NAMALWA (cell line): ENCODE data around the gene AP5S1.
"Not testable (repeated sequence)": the region's sequence is repeated elsewhere in the genome, so short reads cannot be mapped to it uniquely, and the experiment has no call there.

Experiments used
- DNase-seq: peaks from one replicate; pipeline ENCODE4 v3.0.0-alpha.2; 2015; ENCODE audit warnings: low spot score

Gene AP5S1

GRCh38 chr20:3820048-3820900 lies at the start of gene AP5S1:
AP5S1 (plus strand) TSS chr20:3820547; CDS start chr20:3822118, 1,571 bp downstream.
- DNase-seq = peak; percentile 96

GRCh38 chr20:3771552-3772058 lies 48.7 kb upstream of the AP5S1 start:
- no peak for DNase-seq

DNA sequence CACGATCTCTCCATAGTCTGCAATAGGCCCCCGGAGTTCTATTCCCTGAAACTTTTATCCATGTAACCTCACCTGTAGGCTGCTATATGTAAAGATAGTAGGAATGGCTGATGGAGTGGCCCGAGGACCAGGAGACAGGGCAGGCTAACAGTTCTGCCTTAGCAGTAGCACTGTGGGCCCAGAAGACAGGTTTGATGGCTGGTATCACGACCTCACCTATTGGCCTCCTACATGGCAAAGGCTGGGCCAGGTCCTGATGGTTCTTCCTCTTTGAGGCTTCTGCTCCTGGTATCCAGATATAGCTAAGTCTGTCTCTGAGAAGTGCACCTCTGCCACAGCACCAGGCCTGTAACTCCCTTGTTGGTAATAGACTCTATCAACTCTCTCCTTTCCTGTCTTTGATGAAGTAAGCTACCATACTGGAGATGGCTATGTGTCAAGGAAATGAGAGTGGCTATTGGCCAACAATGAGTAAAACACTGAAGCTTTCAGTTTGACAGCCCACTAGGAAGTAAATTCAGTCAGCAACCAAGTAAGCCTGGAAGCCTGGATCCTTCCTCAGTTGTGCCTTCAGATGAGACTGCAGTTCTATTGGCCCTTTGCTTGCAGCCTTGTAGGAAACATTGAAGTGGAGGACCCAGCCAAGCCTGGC lies 44.8 kb upstream of the AP5S1 start:
- DNase-seq = no peak

- DNase-seq = no peak
Observed at GRCh38 chr20:3777381-3777715, 43.0 kb upstream of the AP5S1 start.

DNA sequence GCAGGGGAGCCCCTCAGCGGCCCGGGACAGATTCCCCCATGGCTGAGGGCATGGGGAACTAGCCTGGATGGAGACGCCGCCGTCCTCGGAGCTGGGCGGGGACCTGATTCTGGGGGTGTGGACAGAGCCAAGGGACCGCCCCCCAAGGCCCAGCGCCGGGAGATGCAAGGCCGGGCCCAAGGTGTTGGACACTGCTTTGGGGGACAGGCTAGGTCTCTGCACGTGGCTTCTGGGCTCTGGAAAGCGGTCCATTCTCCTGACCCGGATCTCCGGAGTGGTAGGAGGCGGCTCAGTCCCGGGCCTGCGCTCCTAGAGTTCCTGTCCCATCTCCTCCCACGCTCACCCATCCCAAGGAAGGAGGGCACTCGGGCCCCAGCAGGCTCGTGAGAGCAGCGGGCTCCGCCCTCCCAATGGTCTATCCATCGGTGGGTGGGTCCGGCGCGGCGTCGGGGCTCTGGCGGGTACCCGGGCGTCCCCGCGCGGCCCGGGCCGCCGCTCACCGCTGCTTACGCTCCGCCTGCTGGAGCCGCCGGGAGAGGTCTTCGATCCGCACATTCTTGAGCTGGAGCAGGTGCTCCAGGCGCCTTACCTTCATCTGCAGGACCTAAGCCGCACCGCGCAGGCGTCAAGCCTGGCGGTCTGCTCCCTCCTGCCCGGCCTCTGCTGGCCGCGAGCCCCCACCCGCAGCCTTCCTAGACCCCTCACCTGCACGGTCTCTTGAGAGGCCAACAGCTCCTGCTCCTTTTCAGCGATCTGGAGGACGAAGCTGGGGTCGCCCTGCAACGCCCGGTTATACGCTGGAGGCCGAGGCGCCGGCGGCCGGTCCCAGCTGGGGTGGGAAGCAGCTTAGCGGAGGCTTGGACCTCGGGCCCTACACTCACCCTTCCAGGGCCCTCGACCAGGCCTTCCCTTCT lies 42.4 kb upstream of the AP5S1 start:
- no peak for DNase-seq

GRCh38 chr20:3778976-3779375 lies 41.4 kb upstream of the AP5S1 start:
- no peak for DNase-seq

GRCh38 chr20:3781153-3781910 lies 39.0 kb upstream of the AP5S1 start, which contains the start of gene SPEF1:
SPEF1 (minus strand) TSS chr20:3781448; CDS start chr20:3781287, 161 bp downstream.
- DNase-seq = peak; percentile 73

DNA sequence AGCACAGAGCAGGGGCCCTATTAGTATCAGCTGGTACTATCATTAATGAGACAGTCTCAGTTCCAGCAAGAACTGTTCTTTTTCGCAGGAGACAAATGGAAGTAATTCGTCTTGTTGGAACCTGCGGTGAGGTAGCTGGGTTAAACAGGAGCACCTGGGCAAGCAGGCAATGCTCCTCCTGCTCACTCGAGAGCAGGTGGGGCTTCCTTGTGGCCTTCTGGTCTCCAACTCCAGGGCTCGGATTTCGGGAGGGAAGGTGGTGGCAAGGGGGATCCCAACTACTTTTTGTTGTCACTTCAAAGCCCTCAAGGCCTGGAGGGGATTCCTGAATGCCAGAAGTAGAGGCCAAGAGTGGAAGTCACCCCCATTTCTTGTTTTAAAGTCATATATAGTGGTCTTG lies 37.8 kb upstream of the AP5S1 start:
- DNase-seq = no peak

DNA sequence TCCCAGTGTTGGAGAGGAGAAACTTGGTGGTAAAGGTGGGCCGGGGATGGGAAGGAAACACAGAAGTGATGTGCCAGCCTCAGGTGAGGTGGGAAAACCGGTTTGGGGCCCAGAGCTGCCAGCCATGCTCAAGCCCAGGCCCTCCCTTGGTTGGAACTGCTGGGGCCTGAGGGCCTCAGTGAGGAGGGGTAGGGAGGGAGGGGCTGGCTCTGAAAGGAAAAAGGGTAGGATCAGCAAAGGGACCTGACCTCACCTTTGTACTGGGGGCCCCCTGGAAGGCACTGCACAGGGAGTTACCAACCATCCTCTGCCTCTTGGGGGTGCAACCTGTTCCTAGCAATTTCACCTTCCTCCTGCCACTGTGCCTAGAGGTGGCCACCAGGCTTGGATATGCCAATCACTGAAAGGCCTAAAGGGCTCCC lies 37.3 kb upstream of the AP5S1 start:
- no peak for DNase-seq

- no peak for DNase-seq
Observed at GRCh38 chr20:3783511-3784195, 36.7 kb upstream of the AP5S1 start.

DNA sequence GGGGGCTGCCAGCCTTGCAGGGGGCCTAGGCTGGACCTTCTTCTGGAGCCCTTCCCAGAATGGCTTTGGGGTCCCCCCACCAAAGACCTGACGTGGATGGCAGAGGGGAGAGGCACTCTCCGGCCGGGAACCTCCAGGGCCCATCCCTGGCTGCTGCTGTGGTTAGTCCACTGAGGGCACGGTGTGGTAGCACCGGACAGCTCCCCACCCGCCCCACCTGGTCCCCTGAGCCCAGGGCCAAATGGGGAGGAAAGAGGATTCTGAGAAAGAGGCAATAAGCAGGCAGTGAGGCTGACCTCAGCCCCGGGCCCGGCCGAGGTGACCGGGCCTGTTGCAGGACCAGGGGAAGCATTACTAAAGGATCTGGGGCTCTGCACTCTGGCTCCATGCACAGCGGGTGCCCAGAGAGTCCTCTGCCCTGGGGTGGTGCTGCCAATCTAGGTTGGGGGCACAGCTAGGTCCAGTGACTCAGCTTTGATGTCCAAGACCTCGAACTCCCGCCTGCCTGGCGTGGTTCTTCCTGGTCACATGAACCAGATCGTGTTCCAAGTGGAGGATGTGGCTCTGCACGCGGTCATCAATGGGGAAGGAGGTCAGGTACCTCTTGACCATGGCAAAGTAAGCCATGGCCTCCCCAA lies 36.0 kb upstream of the AP5S1 start:
- no peak for DNase-seq

- no peak for DNase-seq
Observed at GRCh38 chr20:3784863-3785239, 35.5 kb upstream of the AP5S1 start.

DNA sequence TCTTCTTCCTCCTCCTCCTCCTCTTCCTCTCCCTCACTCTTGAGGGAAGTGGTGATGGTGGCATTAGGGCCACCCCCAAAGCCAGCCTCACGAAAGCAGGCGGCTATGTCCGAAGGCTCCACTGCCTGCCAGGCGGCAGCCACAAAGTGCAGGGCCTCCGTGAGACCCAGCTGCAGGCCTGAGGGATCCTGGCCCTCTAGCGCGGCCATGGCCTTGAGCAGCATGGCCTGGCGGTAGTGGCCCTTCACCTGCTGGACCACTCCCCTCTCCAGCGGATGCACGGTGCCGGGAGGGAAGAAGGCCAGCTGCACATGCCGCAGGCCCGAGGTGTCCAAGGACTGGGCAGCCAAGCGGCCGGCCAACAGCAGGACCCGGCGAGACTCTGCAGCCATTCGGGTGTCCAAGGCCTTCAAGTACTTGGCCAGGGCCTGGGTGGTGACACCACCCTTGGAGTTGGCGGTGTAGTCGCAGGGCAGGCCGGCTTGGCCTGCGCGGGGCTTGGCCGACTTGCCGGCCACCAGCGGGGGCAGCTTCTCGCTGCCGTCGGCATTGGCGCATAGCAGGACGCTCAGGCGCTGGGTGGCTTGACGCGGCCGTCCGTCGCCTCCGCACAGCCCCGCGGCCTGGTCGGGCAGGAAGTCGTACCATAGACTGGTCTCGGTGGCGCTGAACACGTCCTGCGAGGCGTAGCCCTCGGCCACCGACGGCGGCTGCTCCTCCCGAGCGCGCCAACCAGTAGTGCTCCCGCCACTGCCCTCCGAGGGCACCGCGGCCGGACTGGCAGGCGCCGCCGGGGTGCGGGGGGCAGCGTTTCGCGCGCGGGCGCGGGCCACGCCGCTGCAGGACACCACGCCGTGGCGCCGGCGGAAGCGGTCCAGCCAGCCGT lies 34.9 kb upstream of the AP5S1 start:
- no peak for DNase-seq

- DNase-seq = no peak
Observed at GRCh38 chr20:3786126-3786484, 34.2 kb upstream of the AP5S1 start.

GRCh38 chr20:3786665-3787323 lies 33.6 kb upstream of the AP5S1 start, which contains the start of gene CENPB:
CENPB (minus strand) TSS chr20:3786740; CDS start chr20:3786483, 257 bp downstream.
- DNase-seq = peak; percentile 90

- no peak for DNase-seq
Observed at GRCh38 chr20:3787324-3788014, 32.9 kb upstream of the AP5S1 start.

- no peak for DNase-seq
Observed at GRCh38 chr20:3788685-3789155, 31.6 kb upstream of the AP5S1 start.

GRCh38 chr20:3789201-3789600 lies 31.1 kb upstream of the AP5S1 start:
- not testable (repeated sequence) for DNase-seq
